Activated naive CD4-positive, alpha-beta T cell treated with anti-CD3 and anti-CD28 coated beads, Interleukin-2, amount 10 ng/mL, durations not matched to agents 7 days and 5 days (primary cell): Measurements from ENCODE around the gene TRPM3.

Experiments
- CTCF ChIA-PET: fragments of 350-600 bp; sonication (Branson Sonifier 250); formaldehyde crosslinking; loops from one replicate; lab custom pipeline; 2021; ENCODE audit warnings: antibody characterized with exemption; lab: Charles Lee
- DNase-seq: peaks from one replicate; pipeline ENCODE4 v3.0.0-alpha.2; 2020
- H3K27ac Mint-ChIP-seq: one replicate; pipeline ENCODE4 v1.8.0; 2021; ENCODE audit warnings: mild to moderate bottlenecking, moderate library complexity, mixed read lengths
- H3K27me3 Mint-ChIP-seq: one replicate; pipeline ENCODE4 v1.8.0; 2021; ENCODE audit warnings: mild to moderate bottlenecking, mixed read lengths
- H3K36me3 Mint-ChIP-seq: one replicate; pipeline ENCODE4 v1.8.0; 2021; ENCODE audit warnings: mixed read lengths
- H3K4me1 Mint-ChIP-seq: one replicate; pipeline ENCODE4 v1.8.0; 2021; ENCODE audit warnings: mixed read lengths
- H3K4me3 Mint-ChIP-seq: one replicate; pipeline ENCODE4 v1.8.0; 2021; ENCODE audit warnings: mild to moderate bottlenecking, moderate library complexity, mixed read lengths
- H3K9me3 Mint-ChIP-seq: one replicate; pipeline ENCODE4 v1.8.0; 2021; ENCODE audit warnings: mixed read lengths

Gene TRPM3

DNA sequence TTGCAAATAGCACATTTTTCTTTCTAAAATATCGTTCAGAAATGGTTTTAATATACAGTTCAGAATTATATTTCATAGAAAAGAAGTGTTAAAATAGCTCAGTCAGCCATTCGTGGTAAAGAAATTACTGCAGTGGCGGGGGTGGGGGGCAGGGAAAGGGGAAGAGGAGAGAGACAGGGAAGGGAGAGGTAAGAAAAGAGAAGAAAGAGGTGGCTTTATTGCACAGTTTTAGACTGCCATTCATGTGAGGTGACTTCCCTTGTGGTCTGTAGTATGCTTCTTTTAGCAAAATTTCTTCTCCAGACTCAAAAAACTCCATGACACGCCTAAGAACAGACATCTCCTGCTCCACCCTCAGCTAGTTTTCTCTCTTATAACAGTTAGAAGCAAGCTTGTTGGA is 259.6 kb downstream of the TRPM3 start:
- H3K27ac Mint-ChIP-seq = no peak overlapping the region
- H3K9me3 Mint-ChIP-seq = no peaks in the 10 kb centered on the region
- DNase-seq = no peak
- CTCF ChIA-PET = no interaction called here
- no peaks in the 10 kb centered on the region for H3K36me3 Mint-ChIP-seq
- H3K4me3 Mint-ChIP-seq = no peak overlapping the region
- H3K4me1 Mint-ChIP-seq = no peaks in the 10 kb centered on the region
- H3K27me3 Mint-ChIP-seq = no peaks in the 10 kb centered on the region

- CTCF ChIA-PET = no interaction called here
- H3K27me3 Mint-ChIP-seq = no peaks in the 10 kb centered on the region
- H3K4me1 Mint-ChIP-seq = no peaks in the 10 kb centered on the region
- H3K27ac Mint-ChIP-seq = no peak overlapping the region
- no peak overlapping the region for H3K4me3 Mint-ChIP-seq
- H3K9me3 Mint-ChIP-seq = no peaks in the 10 kb centered on the region
- DNase-seq = no peak
- no peaks in the 10 kb centered on the region for H3K36me3 Mint-ChIP-seq
Measured at GRCh38 chr9:70861376-70861775, 260.0 kb downstream of the TRPM3 start.

- no peaks in the 10 kb centered on the region for H3K36me3 Mint-ChIP-seq
- no peak overlapping the region for H3K4me3 Mint-ChIP-seq
- CTCF ChIA-PET = no interaction called here
- DNase-seq = no peak
- no peak overlapping the region for H3K27ac Mint-ChIP-seq
- H3K4me1 Mint-ChIP-seq = no peaks in the 10 kb centered on the region
- no peaks in the 10 kb centered on the region for H3K27me3 Mint-ChIP-seq
- H3K9me3 Mint-ChIP-seq = no peaks in the 10 kb centered on the region
Measured at GRCh38 chr9:70859694-70860093, 261.7 kb downstream of the TRPM3 start.

DNA sequence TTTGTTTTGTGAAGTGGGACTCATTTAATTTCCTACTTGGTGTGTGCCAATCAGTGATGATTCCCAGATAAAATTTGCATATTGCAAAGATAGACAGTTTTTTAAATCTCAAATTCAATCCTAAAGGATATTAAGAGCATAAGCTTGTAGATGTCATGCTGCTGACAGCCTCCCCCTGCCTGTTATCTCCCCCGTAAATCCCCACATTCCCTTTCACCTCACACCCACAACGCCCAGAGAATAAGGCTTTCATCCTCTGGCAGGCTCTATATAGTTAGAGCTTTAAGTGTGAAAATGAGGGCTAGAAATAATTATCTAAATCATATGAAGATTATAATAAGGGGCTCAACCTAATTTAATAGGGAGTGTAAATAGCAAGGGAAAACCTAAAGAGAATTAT is 265.0 kb downstream of the TRPM3 start:
- CTCF ChIA-PET = no interaction called here
- H3K9me3 Mint-ChIP-seq = no peaks in the 10 kb centered on the region
- H3K4me1 Mint-ChIP-seq = no peaks in the 10 kb centered on the region
- H3K27me3 Mint-ChIP-seq = no peaks in the 10 kb centered on the region
- H3K4me3 Mint-ChIP-seq = no peak overlapping the region
- no peaks in the 10 kb centered on the region for H3K36me3 Mint-ChIP-seq
- no peak overlapping the region for H3K27ac Mint-ChIP-seq
- DNase-seq = no peak

- Mint-ChIP-seq H3K27me3 (no peaks in the 10 kb centered on the region), H3K36me3 (no peaks in the 10 kb centered on the region), H3K4me3 (no peak overlapping the region), H3K4me1 (no peaks in the 10 kb centered on the region), H3K9me3 (no peaks in the 10 kb centered on the region), H3K27ac (no peak overlapping the region)
- CTCF ChIA-PET = no interaction called here
- no peak for DNase-seq
Measured at GRCh38 chr9:70852711-70853240, 268.6 kb downstream of the TRPM3 start.

- CTCF ChIA-PET = no interaction called here
- Mint-ChIP-seq H3K4me3 (no peak overlapping the region), H3K36me3 (no peaks in the 10 kb centered on the region), H3K9me3 (no peaks in the 10 kb centered on the region), H3K27ac (no peak overlapping the region), H3K27me3 (no peaks in the 10 kb centered on the region), H3K4me1 (no peaks in the 10 kb centered on the region)
- no peak for DNase-seq
Measured at GRCh38 chr9:70840266-70840665, 281.2 kb downstream of the TRPM3 start.

DNA sequence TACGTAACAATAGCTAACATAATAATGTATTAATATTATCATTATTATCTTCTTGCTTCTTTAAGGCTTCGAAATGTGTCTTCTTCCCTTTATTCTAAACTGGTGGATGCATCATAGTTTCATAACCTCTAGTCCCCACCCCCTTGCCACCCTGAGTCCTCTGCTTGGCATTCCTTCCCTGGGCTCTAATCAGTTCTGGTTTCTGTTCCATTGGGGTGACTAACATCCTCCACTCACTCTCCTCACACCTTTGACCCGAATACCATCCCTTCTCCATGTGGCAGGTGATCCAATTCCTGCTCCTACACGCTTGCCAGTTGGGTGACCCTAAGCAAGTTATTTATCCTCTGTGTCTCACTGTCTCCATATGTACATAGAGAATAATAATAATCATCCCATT is 286.1 kb downstream of the TRPM3 start:
- DNase-seq = no peak
- CTCF ChIA-PET = no interaction called here
- H3K27ac Mint-ChIP-seq = no peak overlapping the region
- H3K4me1 Mint-ChIP-seq = no peaks in the 10 kb centered on the region
- no peak overlapping the region for H3K4me3 Mint-ChIP-seq
- H3K36me3 Mint-ChIP-seq = no peaks in the 10 kb centered on the region
- H3K9me3 Mint-ChIP-seq = no peaks in the 10 kb centered on the region
- no peaks in the 10 kb centered on the region for H3K27me3 Mint-ChIP-seq

DNA sequence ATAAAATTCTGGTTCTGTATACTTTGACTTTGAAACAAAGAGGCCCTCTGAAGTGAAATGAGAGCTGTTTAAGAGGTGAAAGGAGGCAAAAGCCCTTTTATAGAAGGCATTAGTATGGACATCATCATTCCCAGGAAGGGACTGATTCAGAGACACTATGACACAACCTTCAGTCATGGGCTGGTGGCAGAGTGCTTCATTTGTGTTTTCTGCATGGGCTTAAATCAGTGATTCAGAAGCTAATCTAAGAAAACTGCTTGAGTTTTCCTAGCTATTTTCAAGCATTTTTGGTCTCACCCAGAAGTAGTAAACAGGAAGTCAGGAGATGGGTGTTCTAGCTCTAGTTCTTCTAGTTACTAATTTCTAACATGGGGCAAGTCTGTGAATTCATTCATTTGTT is 288.9 kb downstream of the TRPM3 start:
- H3K9me3 Mint-ChIP-seq = no peaks in the 10 kb centered on the region

DNA sequence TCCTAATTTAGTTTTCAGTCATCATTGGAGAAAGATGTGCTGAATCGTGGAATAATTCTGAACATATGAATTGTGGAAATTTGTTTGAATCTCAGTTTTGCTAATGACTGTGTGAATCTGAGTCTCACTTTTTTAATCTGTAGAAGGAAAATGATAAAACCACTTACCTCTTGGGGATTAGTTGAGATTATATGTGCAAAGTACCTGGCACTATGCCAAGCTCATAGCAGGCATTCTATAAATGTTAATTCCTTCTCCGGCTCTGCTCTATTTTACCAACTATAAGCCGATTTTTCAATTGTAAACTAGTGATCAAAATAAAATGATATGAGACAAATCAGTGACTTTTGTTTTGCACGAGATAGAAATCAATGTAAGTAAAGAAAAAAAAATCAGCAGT is 290.8 kb downstream of the TRPM3 start:
- H3K27ac Mint-ChIP-seq = no peak overlapping the region
- peaks cover 3% of the 10 kb centered on the region for H3K27me3 Mint-ChIP-seq
- no peaks in the 10 kb centered on the region for H3K4me1 Mint-ChIP-seq
- CTCF ChIA-PET = no interaction called here
- H3K4me3 Mint-ChIP-seq = no peak overlapping the region
- H3K36me3 Mint-ChIP-seq = no peaks in the 10 kb centered on the region
- DNase-seq = no peak
- H3K9me3 Mint-ChIP-seq = no peaks in the 10 kb centered on the region

More for the DNA sequence above, 288.9 kb downstream of the TRPM3 start:
- Mint-ChIP-seq H3K4me1 (no peaks in the 10 kb centered on the region), H3K4me3 (no peak overlapping the region), H3K36me3 (no peaks in the 10 kb centered on the region), H3K27me3 (peaks cover 3% of the 10 kb centered on the region), H3K27ac (no peak overlapping the region)
- no peak for DNase-seq
- CTCF ChIA-PET = no interaction called here

- no peak for DNase-seq
- CTCF ChIA-PET = no interaction called here
- Mint-ChIP-seq H3K27me3 (peaks cover 3% of the 10 kb centered on the region), H3K4me3 (no peak overlapping the region), H3K9me3 (no peaks in the 10 kb centered on the region), H3K36me3 (no peaks in the 10 kb centered on the region), H3K27ac (no peak overlapping the region), H3K4me1 (no peaks in the 10 kb centered on the region)
Measured at GRCh38 chr9:70829591-70830265, 291.7 kb downstream of the TRPM3 start.

DNA sequence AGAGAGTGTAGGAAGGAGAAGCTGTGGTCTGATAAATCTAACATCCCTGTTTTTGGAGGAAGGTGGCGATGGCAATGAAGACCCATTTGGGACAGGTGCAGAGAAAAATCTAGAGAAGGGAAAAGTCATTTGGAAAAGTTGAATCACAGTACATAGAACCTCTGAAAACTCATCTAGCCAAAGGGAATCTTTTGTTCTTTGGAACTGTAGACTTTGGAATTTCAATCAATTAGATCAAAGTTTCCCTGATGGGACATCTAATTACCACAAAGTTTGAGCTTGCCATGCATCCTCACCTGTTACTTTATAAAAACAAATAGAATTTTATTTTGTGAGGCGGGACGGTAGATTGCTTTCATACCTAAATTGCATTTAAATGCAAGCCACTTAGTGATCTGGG is 294.9 kb downstream of the TRPM3 start:
- CTCF ChIA-PET = no interaction called here
- no peak overlapping the region for H3K27ac Mint-ChIP-seq
- H3K27me3 Mint-ChIP-seq = peaks cover 3% of the 10 kb centered on the region
- no peaks in the 10 kb centered on the region for H3K36me3 Mint-ChIP-seq
- DNase-seq = no peak
- no peaks in the 10 kb centered on the region for H3K4me1 Mint-ChIP-seq
- H3K4me3 Mint-ChIP-seq = no peak overlapping the region
- H3K9me3 Mint-ChIP-seq = no peaks in the 10 kb centered on the region

DNA sequence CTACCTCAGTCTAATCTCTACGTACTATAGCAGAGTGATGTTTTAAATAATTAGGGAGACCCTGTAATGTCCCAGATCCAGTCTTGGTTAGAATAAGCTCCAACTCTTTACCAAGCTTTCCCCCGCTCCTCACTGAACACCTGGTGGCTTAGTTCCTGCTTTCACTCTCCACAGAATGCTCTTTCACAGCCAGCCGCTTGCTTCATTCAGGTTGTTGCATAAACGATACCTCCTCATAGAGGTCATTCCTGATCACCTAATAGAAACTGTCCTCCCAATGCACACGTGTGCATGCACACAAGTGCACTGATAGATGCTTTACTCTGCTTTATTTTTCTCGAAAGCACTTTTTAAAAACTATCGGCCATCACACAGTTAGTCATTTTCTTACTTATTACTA is 298.1 kb downstream of the TRPM3 start:
- CTCF ChIA-PET = no interaction called here
- Mint-ChIP-seq H3K9me3 (no peaks in the 10 kb centered on the region), H3K27ac (no peak overlapping the region), H3K36me3 (no peaks in the 10 kb centered on the region), H3K4me3 (no peak overlapping the region), H3K27me3 (peaks cover 3% of the 10 kb centered on the region), H3K4me1 (no peaks in the 10 kb centered on the region)
- DNase-seq = no peak

DNA sequence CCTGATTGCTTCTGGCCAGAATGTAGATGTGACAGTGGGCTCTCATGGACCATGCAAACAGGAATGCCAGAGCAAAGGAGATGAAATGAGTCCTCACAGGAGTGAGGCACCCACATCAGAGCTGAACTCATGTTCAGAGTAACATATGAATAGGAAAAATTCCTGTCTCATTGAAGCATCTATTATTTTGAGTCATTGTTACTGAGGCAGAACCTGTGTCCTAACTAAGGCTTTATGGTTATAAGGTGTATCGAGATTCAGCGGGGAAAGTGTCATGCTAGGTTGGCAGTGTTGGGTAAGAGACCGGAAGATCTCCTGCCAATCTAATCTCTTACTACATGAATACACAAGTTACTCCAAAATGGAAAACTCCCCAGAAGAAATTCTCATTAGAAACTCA is 304.1 kb downstream of the TRPM3 start:
- H3K4me1 Mint-ChIP-seq = no peaks in the 10 kb centered on the region
- DNase-seq = no peak
- H3K36me3 Mint-ChIP-seq = no peaks in the 10 kb centered on the region
- no peak overlapping the region for H3K4me3 Mint-ChIP-seq
- no peaks in the 10 kb centered on the region for H3K9me3 Mint-ChIP-seq
- no peaks in the 10 kb centered on the region for H3K27me3 Mint-ChIP-seq
- no peak overlapping the region for H3K27ac Mint-ChIP-seq
- CTCF ChIA-PET = no interaction called here

- Mint-ChIP-seq H3K27ac (no peak overlapping the region), H3K9me3 (no peaks in the 10 kb centered on the region), H3K4me1 (no peaks in the 10 kb centered on the region), H3K4me3 (no peak overlapping the region), H3K36me3 (no peaks in the 10 kb centered on the region), H3K27me3 (no peaks in the 10 kb centered on the region)
- CTCF ChIA-PET = no interaction called here
- DNase-seq = no peak
Measured at GRCh38 chr9:70816891-70817290, 304.5 kb downstream of the TRPM3 start.

- H3K4me1 Mint-ChIP-seq = no peaks in the 10 kb centered on the region
- CTCF ChIA-PET = no interaction called here
- no peaks in the 10 kb centered on the region for H3K36me3 Mint-ChIP-seq
- H3K27ac Mint-ChIP-seq = no peak overlapping the region
- no peak overlapping the region for H3K4me3 Mint-ChIP-seq
- no peaks in the 10 kb centered on the region for H3K9me3 Mint-ChIP-seq
- no peak for DNase-seq
- no peaks in the 10 kb centered on the region for H3K27me3 Mint-ChIP-seq
Measured at GRCh38 chr9:70816316-70816715, 305.1 kb downstream of the TRPM3 start.
